Activated CD4-positive, alpha-beta T cell treated with anti-CD3 and anti-CD28 coated beads, Interleukin-2, amount 50 U/mL, for 1 hour (primary cell): ENCODE measurements around the gene CNOT3.
"Not testable (repeated sequence)": the region's sequence is repeated elsewhere in the genome, so short reads cannot be mapped to it uniquely, and the experiment has no call there.

Experiments used
- DNase-seq: peaks from one replicate; pipeline ENCODE4 v3.0.0-alpha.2; 2020

The CNOT3 gene

DNA sequence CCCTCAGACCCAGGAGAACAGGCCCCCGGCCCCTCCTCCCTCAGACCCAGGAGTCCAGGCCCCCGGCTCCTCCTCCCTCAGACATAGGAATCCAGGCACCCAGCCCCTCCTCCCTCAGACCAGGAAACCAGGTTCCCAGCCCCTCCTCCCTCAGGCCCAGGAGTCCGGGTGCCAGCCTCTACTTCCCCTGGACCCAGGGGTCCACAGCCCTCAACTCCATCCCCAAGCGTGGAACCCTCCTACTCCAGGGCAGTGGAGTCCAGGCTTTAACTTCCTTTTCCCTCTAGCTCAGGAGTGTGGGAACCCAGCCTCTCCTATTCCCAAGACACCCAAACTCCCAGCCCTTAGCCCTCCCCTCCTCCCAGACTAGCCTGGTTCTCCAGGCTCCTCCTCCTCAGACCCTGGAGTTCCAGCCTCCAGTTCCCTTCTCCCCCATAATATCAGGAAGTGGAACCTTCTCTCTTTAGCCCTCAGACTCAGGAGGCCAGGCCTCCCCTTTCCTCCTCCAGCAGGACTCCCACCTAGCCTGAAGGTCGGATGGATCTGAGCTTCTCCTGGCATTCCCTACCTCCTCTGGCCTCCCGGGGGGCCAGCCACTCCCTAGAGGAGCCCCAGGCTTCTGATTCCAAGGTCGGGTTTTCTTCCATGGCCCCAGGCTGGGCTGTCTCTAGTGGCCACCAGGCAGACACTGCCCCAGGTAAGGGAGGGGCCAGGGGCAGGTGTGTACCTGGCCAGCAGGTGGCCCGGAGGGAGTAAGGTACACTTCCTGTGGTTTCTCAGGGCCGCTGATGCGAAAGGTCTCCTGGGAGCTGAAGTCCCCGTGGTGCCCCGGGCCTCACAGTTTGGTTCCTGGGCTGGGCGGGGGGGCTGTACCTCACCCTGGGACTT, 35.2 kb downstream of the CNOT3 start, which contains the start of gene TMC4:
TSS of gene TMC4 (minus strand) at position 690 of the 888 bp plus-strand sequence. CDS start at position 647, 43 bp downstream.
- no peak for DNase-seq

DNA sequence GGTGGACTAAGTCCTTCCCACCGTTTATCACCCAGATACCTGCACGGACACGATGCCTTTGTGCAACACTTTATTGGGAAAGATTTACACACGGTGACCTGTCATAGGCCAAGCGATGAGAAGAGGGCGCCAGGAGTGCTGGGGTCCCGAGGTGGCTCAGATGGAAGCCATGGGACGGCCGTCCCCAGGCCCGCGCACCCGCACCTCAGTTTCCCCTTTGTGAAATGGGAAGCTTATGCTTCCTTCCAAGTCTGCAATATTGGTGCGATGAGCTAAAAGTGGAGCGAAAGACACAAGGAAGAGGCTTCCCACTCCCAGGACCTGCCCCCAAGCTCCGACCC, 35.8 kb downstream of the CNOT3 start:
- no peak for DNase-seq

DNA sequence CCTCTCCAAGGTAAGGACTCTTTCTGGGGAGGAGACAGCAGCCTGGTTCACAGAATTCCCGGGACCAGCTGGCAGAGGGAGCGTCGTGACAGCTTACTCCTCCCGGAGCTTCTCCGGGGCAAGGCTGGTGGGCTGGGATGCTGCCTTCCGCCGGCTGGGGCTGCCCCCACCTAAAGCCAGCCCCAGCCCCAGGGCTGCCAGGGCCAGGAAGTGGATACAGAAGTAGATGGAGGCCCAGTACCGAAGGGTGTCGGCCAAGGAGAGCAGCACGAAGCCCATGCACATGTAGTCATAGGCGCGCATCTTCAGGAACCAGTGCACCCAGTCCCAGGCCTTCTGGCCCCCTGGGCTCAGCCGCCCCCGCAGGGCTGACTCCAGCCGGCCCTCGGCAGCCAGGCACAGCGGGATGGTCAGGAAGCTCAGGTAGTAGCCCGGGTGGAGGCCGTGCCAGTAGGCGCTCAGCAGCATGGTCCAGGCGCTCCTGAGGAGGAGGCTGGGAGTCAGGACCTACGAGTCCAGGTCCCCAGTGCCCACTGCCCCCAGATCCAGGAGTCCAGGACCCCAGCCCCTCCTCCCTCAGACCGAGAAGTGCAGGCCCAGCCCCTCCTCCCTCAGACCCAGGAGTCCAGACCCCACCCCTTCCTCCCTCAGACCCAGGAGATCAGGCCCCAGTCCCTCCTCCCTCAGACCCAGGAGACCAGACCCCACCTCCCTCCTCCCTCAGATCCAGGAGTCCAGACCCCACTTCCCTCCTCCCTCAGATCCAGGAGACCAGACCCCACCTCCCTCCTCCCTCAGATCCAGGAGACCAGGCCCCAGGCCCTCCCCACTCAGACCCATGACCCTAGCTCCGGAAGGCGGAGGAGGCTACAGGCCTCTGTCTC, 36.6 kb downstream of the CNOT3 start:
- no peak for DNase-seq

GRCh38 chr19:54178581-54179261, 41.2 kb downstream of the CNOT3 start:
- peak; percentile 37 for DNase-seq

DNA sequence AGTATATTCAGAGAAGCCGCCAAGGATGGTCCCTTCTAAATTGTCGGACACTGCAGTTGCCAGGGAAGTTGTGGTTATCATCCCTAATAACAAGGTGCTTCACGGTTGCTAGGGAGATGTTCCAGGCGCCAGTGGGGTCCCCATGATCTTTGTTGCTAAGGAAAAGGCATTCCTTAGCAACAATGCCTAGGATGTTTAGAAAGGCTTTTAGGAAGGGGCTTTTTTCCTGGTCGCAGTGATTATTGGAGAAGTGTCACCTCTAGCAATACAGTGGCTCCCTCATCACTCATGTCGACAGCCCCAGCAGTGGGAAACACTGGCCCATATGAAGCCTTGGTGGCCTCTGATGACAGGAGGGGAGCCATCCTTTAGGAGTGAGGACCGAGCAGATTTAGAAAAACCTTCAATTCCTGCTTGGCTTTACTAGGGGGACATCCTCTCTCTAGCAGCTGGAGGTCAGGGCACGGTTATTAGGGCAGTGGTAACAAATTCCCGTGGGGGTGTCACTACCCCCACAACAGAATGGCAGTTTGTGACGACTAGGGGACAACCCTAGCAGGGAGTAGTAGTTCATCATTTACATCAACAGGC, 41.8 kb downstream of the CNOT3 start:
- no peak for DNase-seq

DNA sequence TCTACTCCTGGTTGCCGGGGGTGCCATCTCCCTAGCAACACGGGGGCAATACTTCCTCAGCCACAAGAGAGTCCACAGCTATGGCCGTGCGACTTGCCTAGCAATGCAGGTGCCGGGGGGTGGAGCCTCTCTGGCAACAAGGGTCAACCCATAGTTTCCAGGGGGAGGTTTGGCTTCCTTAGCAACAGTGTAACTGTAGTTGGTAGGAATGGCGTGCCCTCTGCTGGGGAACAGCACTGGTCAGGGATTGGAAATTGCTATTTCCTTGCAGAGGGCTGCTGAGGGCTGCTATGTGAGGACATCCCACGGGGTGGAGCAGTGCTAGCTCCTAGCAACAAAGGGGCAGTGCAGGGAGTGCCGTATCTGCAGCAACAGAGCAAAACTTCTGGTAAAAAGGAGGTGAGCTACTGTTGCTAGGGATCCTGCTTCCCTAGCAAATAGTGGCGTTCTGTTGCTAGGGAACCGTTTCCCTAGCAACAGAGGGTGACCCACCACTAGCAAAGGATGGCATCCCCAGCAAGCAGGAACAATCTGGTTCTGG, 42.4 kb downstream of the CNOT3 start:
- DNase-seq, result no peak

DNA sequence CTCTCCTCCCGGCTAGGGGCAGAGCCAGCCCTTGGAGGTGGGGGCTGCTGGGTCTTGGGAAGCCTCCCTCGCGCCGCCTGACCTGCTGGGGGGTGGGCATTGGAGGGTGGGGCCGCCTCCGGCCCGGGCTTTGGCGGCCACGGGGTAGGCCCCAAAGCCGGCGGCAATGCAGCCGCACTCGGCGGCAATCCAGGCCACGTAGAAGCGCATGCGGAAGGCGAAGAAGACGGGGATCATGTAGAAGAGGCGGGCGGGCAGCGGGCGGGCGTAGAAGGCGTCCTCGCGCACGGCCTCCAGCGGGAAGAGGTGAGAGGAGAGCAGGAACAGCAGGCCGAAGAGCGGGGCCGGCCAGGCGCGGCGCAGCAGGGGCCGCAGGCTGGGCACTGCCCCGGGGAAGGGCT, 43.1 kb downstream of the CNOT3 start:
- DNase-seq, result no peak

GRCh38 chr19:54181894-54182293, 44.3 kb downstream of the CNOT3 start:
- not testable (repeated sequence) for DNase-seq

DNA sequence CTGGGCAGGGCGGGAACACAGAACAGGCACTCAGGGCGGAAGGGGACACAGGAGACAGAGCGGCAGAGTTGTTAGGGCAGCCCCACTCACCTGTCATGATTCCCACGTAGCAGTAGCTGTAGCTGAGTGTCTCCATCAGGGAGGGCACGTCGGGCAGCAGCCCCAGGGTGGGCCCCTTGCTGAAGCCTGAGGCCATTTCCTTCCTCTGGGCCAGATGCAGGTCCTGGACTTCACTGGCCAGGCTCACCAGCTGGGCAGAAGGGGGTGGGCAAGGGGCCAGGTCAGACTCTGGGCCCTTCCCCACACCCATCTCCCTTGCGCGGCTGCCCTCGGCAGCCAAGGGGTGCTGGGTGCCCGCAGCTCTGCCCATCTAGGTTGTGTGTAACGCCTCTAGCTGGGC, 45.9 kb downstream of the CNOT3 start:
- DNase-seq, result no peak

DNA sequence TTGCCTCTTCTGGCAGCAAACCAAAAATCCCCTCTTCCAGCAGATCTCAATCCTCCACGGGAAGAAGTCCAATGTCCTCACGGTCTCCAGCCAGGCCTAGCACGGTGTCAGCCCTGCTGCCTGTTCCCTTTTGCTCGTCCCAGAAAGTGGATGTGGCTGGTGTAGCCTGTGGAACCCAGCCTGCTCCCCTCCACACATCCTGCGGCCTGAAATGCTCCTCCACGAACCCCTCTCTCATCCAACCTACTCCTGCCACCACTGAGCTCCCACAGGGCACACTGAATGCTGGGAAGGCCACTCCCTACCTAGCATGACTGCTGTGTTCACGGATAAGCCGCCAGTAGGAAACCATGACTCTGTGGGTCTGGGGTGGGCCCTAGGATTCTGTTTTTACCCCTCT, 48.8 kb downstream of the CNOT3 start:
- no peak for DNase-seq

GRCh38 chr19:54186934-54187381, 49.4 kb downstream of the CNOT3 start:
- DNase-seq, result no peak

DNA sequence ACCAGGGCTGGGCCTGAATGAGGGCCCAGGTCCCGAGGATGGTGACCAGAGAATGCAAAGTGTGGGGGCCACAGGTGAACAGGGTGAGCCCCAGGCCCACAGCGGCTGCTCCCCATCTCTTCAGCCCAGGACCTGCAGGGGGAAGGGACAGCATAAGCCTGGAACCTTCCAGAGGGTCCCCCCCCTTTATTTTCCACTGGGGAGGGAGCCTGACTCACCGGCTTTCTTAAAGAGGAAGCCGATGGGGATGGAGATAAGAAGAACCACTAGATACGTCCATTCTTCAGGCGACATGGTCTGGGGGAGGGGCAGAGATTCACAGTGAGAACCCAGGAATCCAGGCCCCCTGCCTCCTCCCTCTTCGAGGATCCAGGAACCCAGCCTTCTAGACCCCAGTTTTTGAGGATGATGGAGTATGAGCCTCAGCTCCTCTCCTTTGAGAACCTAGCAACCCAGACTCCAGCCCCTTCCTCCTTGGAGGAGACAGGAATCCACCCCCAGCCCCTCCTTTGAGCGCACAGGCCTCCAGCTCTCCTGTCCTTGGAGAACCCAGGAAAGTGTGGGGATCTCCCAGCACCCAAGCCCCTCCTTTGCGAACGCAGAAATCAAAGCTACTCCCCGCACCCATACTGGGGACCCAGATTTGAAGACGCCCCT, 50.8 kb downstream of the CNOT3 start:
- DNase-seq, result peak; percentile 56

DNA sequence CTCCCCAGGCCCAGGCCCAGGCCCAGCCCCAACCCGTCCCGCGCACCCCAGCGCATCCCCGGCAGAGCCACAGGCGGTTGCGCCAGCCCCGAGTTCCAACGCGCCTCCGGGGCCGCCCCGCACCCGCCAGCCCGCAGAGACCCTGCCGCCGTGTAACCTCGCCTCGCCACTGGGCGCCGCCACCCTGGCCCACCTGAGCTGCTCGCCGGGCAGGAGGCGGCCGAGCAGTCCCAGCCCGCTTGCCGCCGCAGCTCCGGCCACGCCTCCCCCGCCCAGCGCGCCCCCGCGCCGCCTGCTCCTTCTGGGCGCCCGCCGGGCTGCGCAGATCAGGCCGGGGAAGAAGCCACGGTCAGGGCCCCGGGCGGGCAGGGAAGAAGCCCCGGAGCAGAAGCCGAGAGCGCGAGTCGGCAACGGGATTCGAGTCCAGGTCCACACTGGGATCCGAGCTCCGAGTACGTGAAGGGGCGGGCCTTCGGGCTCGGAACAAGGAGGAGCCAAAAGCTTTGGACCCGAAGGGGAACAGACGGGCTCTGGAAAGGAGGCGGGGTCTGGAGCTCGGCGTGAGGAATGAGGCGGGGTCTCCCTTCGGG, 51.7 kb downstream of the CNOT3 start, which contains the start of gene MBOAT7:
TSS of gene MBOAT7 (minus strand) at position 436 of the 590 bp plus-strand sequence. CDS start 1,072 bp downstream, outside the sequence.
- DNase-seq, result no peak

DNA sequence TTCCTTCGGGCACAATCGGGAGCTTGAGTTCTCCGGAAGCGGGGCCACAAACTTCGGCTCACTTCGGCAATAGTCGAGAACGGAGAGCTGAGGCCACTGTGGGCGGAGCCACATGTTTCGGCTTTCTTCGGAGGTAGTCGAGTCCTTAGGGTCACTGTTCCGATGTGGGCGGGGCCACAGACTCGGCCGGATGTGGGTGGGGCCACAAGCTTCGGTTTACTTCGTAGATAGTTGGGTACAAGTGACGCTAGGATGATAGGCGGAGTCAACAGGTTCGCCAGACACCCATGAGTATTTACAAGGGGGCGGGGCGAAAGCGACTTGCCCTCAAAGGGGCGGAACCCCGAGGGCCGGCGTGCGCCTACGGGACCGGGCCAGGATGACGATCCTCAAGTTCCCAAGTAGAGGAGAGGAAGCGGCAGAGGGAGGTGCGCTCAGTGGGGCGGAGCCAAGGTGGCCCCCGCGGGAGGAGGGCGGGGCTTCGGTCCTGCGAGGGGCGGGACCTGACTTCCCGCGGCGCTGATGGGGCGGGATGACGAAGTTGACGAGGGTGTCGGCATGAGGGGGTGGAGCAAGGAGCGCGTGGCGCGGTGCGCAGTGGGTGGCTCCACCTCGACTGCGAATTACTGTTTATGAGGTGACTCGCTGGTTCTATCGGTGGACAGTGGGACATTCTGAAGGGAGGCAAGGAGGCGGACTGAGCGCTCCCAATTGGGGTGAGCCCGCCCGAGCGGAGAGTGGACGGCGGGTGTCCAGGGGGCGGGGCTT, 52.4 kb downstream of the CNOT3 start:
- DNase-seq, result peak; percentile 100

DNA sequence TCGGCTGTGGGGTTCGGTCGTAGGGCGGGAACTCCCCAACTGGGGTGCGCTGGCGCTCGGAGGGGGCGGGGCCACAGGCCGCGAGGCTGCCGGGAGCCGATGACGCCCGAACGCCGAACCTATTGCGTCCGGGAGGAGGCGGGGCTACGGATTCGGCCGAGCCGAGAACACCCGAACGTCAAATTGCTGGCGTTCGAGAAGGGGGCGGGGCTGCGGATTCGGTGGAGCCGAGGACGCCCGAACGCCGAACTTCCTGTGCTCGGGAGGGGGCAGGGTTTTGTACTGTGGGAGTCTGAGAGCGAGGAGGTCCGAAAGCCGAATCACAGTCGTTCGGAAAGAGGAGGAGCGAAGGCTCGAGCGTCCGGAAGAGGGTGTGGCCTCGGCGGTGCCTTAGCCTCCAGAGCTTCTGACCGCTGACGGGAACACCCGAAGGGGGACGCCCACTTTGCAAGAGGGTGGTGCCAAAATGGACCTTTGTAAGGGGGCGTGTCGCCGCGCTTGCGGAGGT, 53.0 kb downstream of the CNOT3 start:
- peak; percentile 100 for DNase-seq

DNA sequence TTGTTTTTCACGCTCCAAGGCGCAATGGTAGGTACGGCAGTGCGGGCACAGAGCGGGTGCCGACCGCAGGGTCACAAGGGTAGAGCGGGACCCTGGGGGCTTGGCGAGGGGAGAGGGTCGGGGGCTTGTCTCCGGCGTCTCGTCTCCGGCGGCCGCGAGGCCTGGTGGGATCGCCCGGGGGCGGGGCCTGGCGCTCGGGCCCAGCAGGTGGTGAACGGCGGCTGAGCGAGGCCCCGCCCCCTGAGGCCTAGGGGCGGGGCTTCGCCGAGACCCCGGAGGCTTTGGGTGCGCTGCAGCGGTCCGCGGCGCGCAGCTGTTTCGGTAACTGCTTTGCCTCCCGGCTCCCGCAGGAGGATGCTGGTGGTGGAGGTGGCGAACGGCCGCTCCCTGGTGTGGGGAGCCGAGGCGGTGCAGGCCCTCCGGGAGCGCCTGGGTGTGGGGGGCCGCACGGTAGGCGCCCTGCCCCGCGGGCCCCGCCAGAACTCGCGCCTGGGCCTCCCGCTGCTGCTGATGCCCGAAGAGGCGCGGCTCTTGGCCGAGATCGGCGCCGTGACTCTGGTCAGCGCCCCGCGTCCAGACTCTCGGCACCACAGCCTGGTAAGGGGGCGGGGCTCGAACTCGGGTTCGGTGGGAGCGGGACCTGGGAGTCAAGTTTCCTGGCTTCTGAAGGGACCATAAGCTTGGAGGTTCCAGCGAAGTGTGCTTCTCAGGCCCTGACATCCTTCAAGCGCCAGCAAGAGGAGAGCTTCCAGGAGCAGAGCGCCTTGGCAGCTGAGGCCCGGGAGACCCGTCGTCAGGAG, 53.6 kb downstream of the CNOT3 start, which contains the start of gene TSEN34:
TSS of gene TSEN34 (plus strand) at position 298 of the 800 bp plus-strand sequence. CDS start at position 355, 57 bp downstream.
- peak; percentile 81 for DNase-seq

DNA sequence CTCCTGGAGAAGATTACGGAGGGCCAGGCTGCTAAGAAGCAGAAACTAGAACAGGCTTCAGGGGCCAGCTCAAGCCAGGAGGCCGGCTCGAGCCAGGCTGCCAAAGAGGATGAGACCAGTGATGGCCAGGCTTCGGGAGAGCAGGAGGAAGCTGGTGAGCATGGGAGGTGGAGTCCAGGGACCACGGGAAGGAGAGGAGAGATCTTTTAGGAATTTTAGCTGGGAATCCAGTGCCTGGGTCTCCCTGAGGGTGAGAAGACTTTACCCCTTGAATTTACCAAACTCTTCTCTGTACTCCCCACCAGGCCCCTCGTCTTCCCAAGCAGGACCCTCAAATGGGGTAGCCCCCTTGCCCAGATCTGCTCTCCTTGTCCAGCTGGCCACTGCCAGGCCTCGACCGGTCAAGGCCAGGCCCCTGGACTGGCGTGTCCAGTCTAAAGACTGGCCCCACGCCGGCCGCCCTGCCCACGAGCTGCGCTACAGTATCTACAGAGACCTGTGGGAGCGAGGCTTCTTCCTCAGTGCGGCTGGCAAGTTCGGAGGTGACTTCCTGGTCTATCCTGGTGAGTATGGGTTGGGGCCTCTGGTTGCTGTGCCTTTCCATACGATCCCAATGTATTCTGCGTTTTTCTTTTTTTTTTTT, 54.4 kb downstream of the CNOT3 start:
- no peak for DNase-seq

DNA sequence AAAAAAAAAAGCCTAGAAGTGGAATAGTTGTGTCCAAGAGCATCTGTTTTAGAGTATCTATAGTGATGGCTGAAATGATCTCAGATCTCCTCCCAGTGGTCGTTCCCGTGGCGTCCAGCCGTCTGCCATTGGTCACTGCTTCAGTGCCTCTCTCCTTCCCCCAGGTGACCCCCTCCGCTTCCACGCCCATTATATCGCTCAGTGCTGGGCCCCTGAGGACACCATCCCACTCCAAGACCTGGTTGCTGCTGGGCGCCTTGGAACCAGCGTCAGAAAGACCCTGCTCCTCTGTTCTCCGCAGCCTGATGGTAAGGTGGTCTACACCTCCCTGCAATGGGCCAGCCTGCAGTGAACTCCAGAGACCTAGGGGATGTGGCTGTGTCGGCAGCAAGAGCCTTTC, 55.4 kb downstream of the CNOT3 start:
- DNase-seq, result no peak

DNA sequence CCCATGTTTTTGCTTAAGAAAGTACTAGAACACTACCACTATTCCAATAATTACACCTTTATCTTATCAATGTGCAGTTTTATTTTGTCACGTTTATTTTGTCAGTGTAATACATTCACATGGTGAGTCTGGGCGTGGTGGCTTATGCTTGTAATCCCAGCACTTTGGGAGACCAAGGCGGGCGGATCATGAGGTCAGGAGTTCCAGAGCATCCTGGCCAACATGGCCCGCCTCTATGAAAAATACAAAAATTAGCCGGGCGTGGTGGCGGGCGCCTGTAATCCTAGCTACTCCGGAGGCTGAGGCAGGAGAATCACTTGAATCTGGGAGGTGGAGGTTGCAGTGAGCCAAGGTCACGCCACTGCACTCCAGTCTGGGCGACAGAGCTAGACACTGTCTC, 56.9 kb downstream of the CNOT3 start:
- not testable (repeated sequence) for DNase-seq
